OCI-LY7 (cell line): Measurements from ENCODE around the gene GZF1. TPM values are rescaled to one million over a fixed set of nuclear protein-coding genes. Genes with fewer than 3 reads are reported as not detected.

Experiments used
- BruUV-seq: library from RNA; stranded (reverse); fragments of 400-500 nt; replicated peaks from 2 replicates; lab custom pipeline; 2021; lab: Mats Ljungman, UMichigan
- CTCF ChIA-PET: fragments of 300-600 bp; sonication (Branson Sonifier 250); formaldehyde crosslinking; loops from one replicate; lab custom pipeline; 2022; ENCODE audit warnings: antibody characterized with exemption; ENCODE audit not compliant: unreplicated experiment; lab: Charles Lee
- POLR2A ChIA-PET: fragments of 300-600 bp; sonication (Branson Sonifier 250); formaldehyde crosslinking; loops from one replicate; lab custom pipeline; 2022; ENCODE audit warnings: antibody characterized with exemption; lab: Charles Lee
- DNase-seq: peaks from one replicate; pipeline ENCODE4 v3.0.0-alpha.2; 2015; ENCODE audit warnings: low spot score
- H2AFZ ChIP-seq: fragments of 200-600 bp; sonication (generic), shearing (Covaris generic); 2 replicates; pipeline ENCODE4 v1.6.1; 2014; ENCODE audit warnings: mild to moderate bottlenecking, antibody characterized with exemption, low read length, moderate library complexity
- H3K27ac ChIP-seq: fragments of 200-600 bp; sonication (generic); 2 replicates; pipeline ENCODE4 v1.5.1; 2014; ENCODE audit warnings: mixed run types, low read depth, mild to moderate bottlenecking, moderate library complexity, low read length, inconsistent platforms; ENCODE audit not compliant: poor library complexity, severe bottlenecking
- H3K36me3 ChIP-seq: fragments of 200-600 bp; sonication (generic); 2 replicates; pipeline ENCODE4 v1.6.1; 2014; ENCODE audit warnings: mild to moderate bottlenecking, antibody characterized with exemption, low read length, moderate library complexity, mixed read lengths; ENCODE audit not compliant: insufficient read depth
- H3K4me1 ChIP-seq: fragments of 200-600 bp; sonication (generic); 2 replicates; pipeline ENCODE4 v1.5.1; 2014; ENCODE audit warnings: mild to moderate bottlenecking, low read length; ENCODE audit not compliant: insufficient read depth, poor library complexity, severe bottlenecking
- H3K4me2 ChIP-seq: fragments of 200-600 bp; sonication (generic); 2 replicates; pipeline ENCODE4 v1.6.1; 2014; ENCODE audit warnings: mild to moderate bottlenecking, low read length
- H3K4me3 ChIP-seq: fragments of 200-600 bp; sonication (generic); 2 replicates; pipeline ENCODE4 v1.5.1; 2014; ENCODE audit warnings: mild to moderate bottlenecking, low read depth, low read length; ENCODE audit not compliant: poor library complexity, severe bottlenecking
- H3K79me2 ChIP-seq: fragments of 200-600 bp; sonication (generic); 2 replicates; pipeline ENCODE4 v1.6.1; 2016; ENCODE audit warnings: low read depth, mild to moderate bottlenecking, low read length, moderate library complexity, mixed read lengths; ENCODE audit not compliant: insufficient read depth
- H3K9me2 ChIP-seq: fragments of 200-600 bp; sonication (generic); 2 replicates; pipeline ENCODE4 v1.6.1; 2016; ENCODE audit warnings: mild to moderate bottlenecking, low read length, mixed read lengths; ENCODE audit not compliant: insufficient read depth
- H3K9me3 ChIP-seq: fragments of 200-600 bp; sonication (generic); 2 replicates; pipeline ENCODE4 v1.6.1; 2014; ENCODE audit warnings: mild to moderate bottlenecking, mixed run types, low read length, mixed read lengths
- H4K20me1 ChIP-seq: fragments of 200-600 bp; sonication (generic); 2 replicates; pipeline ENCODE4 v1.6.1; 2014; ENCODE audit warnings: mild to moderate bottlenecking, antibody characterized with exemption, low read length, moderate library complexity, mixed read lengths; ENCODE audit not compliant: insufficient read depth
- CTCF ChIP-seq: fragments of 200-600 bp; sonication (generic); conservative IDR thresholded peaks from 2 replicates; pipeline ENCODE4 v1.5.1; 2014; ENCODE audit warnings: mild to moderate bottlenecking, antibody characterized with exemption, low read length, moderate library complexity, mixed read lengths
- EZH2phosphoT487 ChIP-seq: fragments of 200-600 bp; sonication (generic); IDR thresholded peaks from 2 replicates; pipeline ENCODE4 v1.6.1; 2018; ENCODE audit warnings: low read depth, borderline replicate concordance, mild to moderate bottlenecking, mixed run types, antibody characterized with exemption, low read length, moderate library complexity, mixed read lengths
- intact Hi-C: fragments of 100-400 bp; cut with micrococcal nuclease; formaldehyde crosslinking; loops from one replicate; pipeline ENCODE4 v1.10.0; 2022; ENCODE audit not compliant: unreplicated experiment
- total RNA-seq, 2 experiments: library from RNA; depleted of rRNA in 1 of 2; stranded (reverse); fragments of >200 nt in 1 of 2; shearing (Covaris generic) in 1 of 2; gene quantifications; 2 replicates each; pipeline ENCODE4 v1.2.3, GENCODE V29; 2014 to 2022

Gene GZF1
- total RNA-seq, 2 experiments from 2014 or later, result 17.1 to 17.7 TPM

GRCh38 chr20:23371496-23371895 is 9.5 kb downstream of the GZF1 start:
- Histone ChIP-seq H3K9me2 (no peaks in the 10 kb centered on the region), H3K79me2 (peaks cover 18% of the 10 kb centered on the region; the same call in 1 of the 2 replicates), H3K4me1 (peaks cover 9% of the 10 kb centered on the region), H3K4me3 (no peak overlapping the region), H3K9me3 (0 out of 2 replicates have a peak, but pooled peaks cover 7% of the 10 kb centered on the region), H2AFZ (no peak overlapping the region), H4K20me1 (peaks cover 5% of the 10 kb centered on the region), H3K27ac (no peak overlapping the region), H3K4me2 (no peak overlapping the region), H3K36me3 (peaks cover 100% of the 10 kb centered on the region)
- no peak for TF ChIP-seq CTCF
- TF ChIP-seq EZH2phosphoT487, result no peak
- ChIA-PET CTCF (no interaction called here), POLR2A (interaction anchor here (1.0 kb wide), 1 partner anchor 20 kb away, joined by 3 read pairs; no protein-coding TSS in a partner anchor)
- DNase-seq, result no peak
- no TSS peak for BruUV-seq
- intact Hi-C loops, result no loop called here

- Histone ChIP-seq H3K9me2 (no peaks in the 10 kb centered on the region), H3K4me3 (no peak overlapping the region), H3K4me2 (no peak overlapping the region), H2AFZ (no peak overlapping the region), H3K4me1 (no peaks in the 10 kb centered on the region), H3K9me3 (0 out of 2 replicates have a peak, but pooled peaks cover 7% of the 10 kb centered on the region), H4K20me1 (no peaks in the 10 kb centered on the region), H3K79me2 (no peaks in the 10 kb centered on the region), H3K36me3 (peaks cover 94% of the 10 kb centered on the region), H3K27ac (no peak overlapping the region)
- intact Hi-C loops, result no loop called here
- DNase-seq, result no peak
- TF ChIP-seq EZH2phosphoT487, result no peak
- TF ChIP-seq CTCF, result no peak
- ChIA-PET POLR2A (interaction anchor here (1.8 kb wide), 1 partner anchor 17 kb away, joined by 5 read pairs; no protein-coding TSS in a partner anchor), CTCF (no interaction called here)
- no TSS peak for BruUV-seq
These were observed 12.5 kb downstream of the GZF1 start for GRCh38 chr20:23374441-23374840.

- Histone ChIP-seq H3K36me3 (peaks cover 92% of the 10 kb centered on the region), H3K9me2 (no peaks in the 10 kb centered on the region), H3K4me3 (no peak overlapping the region), H3K79me2 (no peaks in the 10 kb centered on the region), H3K27ac (no peak overlapping the region), H4K20me1 (no peaks in the 10 kb centered on the region), H3K4me2 (no peak overlapping the region), H3K9me3 (0 out of 2 replicates have a peak, but pooled peaks cover 7% of the 10 kb centered on the region), H2AFZ (no peak overlapping the region), H3K4me1 (no peaks in the 10 kb centered on the region)
- TF ChIP-seq CTCF, result no peak
- no peak for TF ChIP-seq EZH2phosphoT487
- CTCF ChIA-PET, result no interaction called here
- no TSS peak for BruUV-seq
- DNase-seq, result no peak
- POLR2A ChIA-PET, result interaction anchor here (1.8 kb wide), 1 partner anchor 15 kb away, joined by 5 read pairs; no protein-coding TSS in a partner anchor
- intact Hi-C loops, result no loop called here
These were observed 13.8 kb downstream of the GZF1 start for GRCh38 chr20:23375827-23376226.
